Activated T-cell treated with anti-CD3 and anti-CD28 coated beads, Interleukin-2, amount 50 U/mL, for 24 hours (primary cell): Measurements from ENCODE around the gene ZNF485.
"Not testable (repeated sequence)": the region's sequence is repeated elsewhere in the genome, so short reads cannot be mapped to it uniquely, and the experiment has no call there.

Source experiments
- DNase-seq: peaks from one replicate; pipeline ENCODE4 v3.0.0-alpha.2; 2020
- H3K27ac Mint-ChIP-seq: 2 replicates; pipeline ENCODE4 v1.8.0; 2020; ENCODE audit warnings: mild to moderate bottlenecking, mixed read lengths
- H3K27me3 Mint-ChIP-seq: 2 replicates; pipeline ENCODE4 v1.8.0; 2020; ENCODE audit warnings: mixed read lengths
- H3K36me3 Mint-ChIP-seq: 2 replicates; pipeline ENCODE4 v1.8.0; 2020; ENCODE audit warnings: low read depth, mixed read lengths
- H3K4me1 Mint-ChIP-seq: 2 replicates; pipeline ENCODE4 v1.8.0; 2020; ENCODE audit warnings: low read depth, mixed read lengths
- H3K4me3 Mint-ChIP-seq: 2 replicates; pipeline ENCODE4 v1.8.0; 2020; ENCODE audit warnings: mild to moderate bottlenecking, moderate library complexity, mixed read lengths
- H3K9me3 Mint-ChIP-seq: 2 replicates; pipeline ENCODE4 v1.8.0; 2020; ENCODE audit warnings: mixed read lengths

ZNF485 gene

GRCh38 chr10:43606323-43607198 lies at the start of gene ZNF485:
TSS of gene ZNF485 (plus strand) at chr10:43606438. CDS start at chr10:43607051, 613 bp downstream.
- Mint-ChIP-seq H3K36me3 (peaks cover 51% of the 10 kb centered on the region), H3K27me3 (no peaks in the 10 kb centered on the region), H3K4me1 (peaks cover 45% of the 10 kb centered on the region), H3K9me3 (peaks cover 9% of the 10 kb centered on the region), H3K27ac (peak within 1 kb of the TSS; percentile 87), H3K4me3 (peak within 1 kb of the TSS; percentile 82)
- DNase-seq = peak; percentile 85

GRCh38 chr10:43557214-43557613 lies 49.0 kb upstream of the ZNF485 start:
- Mint-ChIP-seq H3K27ac (no peak overlapping the region), H3K27me3 (no peaks in the 10 kb centered on the region), H3K4me1 (no peaks in the 10 kb centered on the region), H3K4me3 (no peak overlapping the region), H3K36me3 (peaks cover 85% of the 10 kb centered on the region), H3K9me3 (peaks cover 67% of the 10 kb centered on the region)
- DNase-seq = no peak

- peaks cover 36% of the 10 kb centered on the region for H3K4me1 Mint-ChIP-seq
- H3K36me3 Mint-ChIP-seq = peaks cover 29% of the 10 kb centered on the region
- H3K27ac Mint-ChIP-seq = no peak overlapping the region
- no peak for DNase-seq
- H3K9me3 Mint-ChIP-seq = peaks cover 22% of the 10 kb centered on the region
- no peak overlapping the region for H3K4me3 Mint-ChIP-seq
- no peaks in the 10 kb centered on the region for H3K27me3 Mint-ChIP-seq
Observed at GRCh38 chr10:43569681-43570080, 36.6 kb upstream of the ZNF485 start.

- peaks cover 39% of the 10 kb centered on the region for H3K36me3 Mint-ChIP-seq
- H3K4me3 Mint-ChIP-seq = no peak overlapping the region
- H3K27me3 Mint-ChIP-seq = no peaks in the 10 kb centered on the region
- peaks cover 49% of the 10 kb centered on the region for H3K4me1 Mint-ChIP-seq
- peaks cover 35% of the 10 kb centered on the region for H3K9me3 Mint-ChIP-seq
- no peak for DNase-seq
- H3K27ac Mint-ChIP-seq = no peak overlapping the region
Observed at GRCh38 chr10:43570971-43571370, 35.3 kb upstream of the ZNF485 start.

GRCh38 chr10:43573250-43574000 lies 32.8 kb upstream of the ZNF485 start:
- peaks cover 44% of the 10 kb centered on the region for H3K36me3 Mint-ChIP-seq
- H3K27ac Mint-ChIP-seq = peak overlapping the region; percentile 86
- peaks cover 45% of the 10 kb centered on the region for H3K9me3 Mint-ChIP-seq
- no peak for DNase-seq
- H3K27me3 Mint-ChIP-seq = no peaks in the 10 kb centered on the region
- H3K4me3 Mint-ChIP-seq = peak overlapping the region; percentile 76
- peaks cover 58% of the 10 kb centered on the region for H3K4me1 Mint-ChIP-seq

- Mint-ChIP-seq H3K27me3 (no peaks in the 10 kb centered on the region), H3K36me3 (peaks cover 44% of the 10 kb centered on the region), H3K4me3 (peak within 1 kb of the TSS; percentile 76), H3K4me1 (peaks cover 58% of the 10 kb centered on the region), H3K27ac (peak within 1 kb of the TSS; percentile 86), H3K9me3 (peaks cover 45% of the 10 kb centered on the region)
- DNase-seq = peak; percentile 92
Observed at GRCh38 chr10:43574001-43574892, 32.0 kb upstream of the ZNF485 start, which contains the start of gene ZNF239. TSS of gene ZNF239 (minus strand) at chr10:43574616. CDS start at chr10:43558079, 16,537 bp downstream.

- Mint-ChIP-seq H3K36me3 (peaks cover 44% of the 10 kb centered on the region), H3K4me1 (peaks cover 58% of the 10 kb centered on the region), H3K4me3 (peak overlapping the region; percentile 75), H3K27me3 (no peaks in the 10 kb centered on the region), H3K9me3 (peaks cover 45% of the 10 kb centered on the region), H3K27ac (peak overlapping the region; percentile 84)
- no peak for DNase-seq
Observed at GRCh38 chr10:43574906-43575305, 31.3 kb upstream of the ZNF485 start.

- H3K27me3 Mint-ChIP-seq = no peaks in the 10 kb centered on the region
- H3K9me3 Mint-ChIP-seq = peaks cover 41% of the 10 kb centered on the region
- peak overlapping the region; percentile 54 for H3K27ac Mint-ChIP-seq
- peak overlapping the region; percentile 30 for H3K4me3 Mint-ChIP-seq
- H3K36me3 Mint-ChIP-seq = peaks cover 44% of the 10 kb centered on the region
- peaks cover 51% of the 10 kb centered on the region for H3K4me1 Mint-ChIP-seq
- no peak for DNase-seq
Observed at GRCh38 chr10:43576062-43576461, 30.2 kb upstream of the ZNF485 start.

- H3K27ac Mint-ChIP-seq = peak overlapping the region; percentile 29
- no peak overlapping the region for H3K4me3 Mint-ChIP-seq
- peaks cover 48% of the 10 kb centered on the region for H3K4me1 Mint-ChIP-seq
- peaks cover 39% of the 10 kb centered on the region for H3K9me3 Mint-ChIP-seq
- no peaks in the 10 kb centered on the region for H3K27me3 Mint-ChIP-seq
- peaks cover 44% of the 10 kb centered on the region for H3K36me3 Mint-ChIP-seq
- DNase-seq = no peak
Observed at GRCh38 chr10:43576580-43576979, 29.7 kb upstream of the ZNF485 start.

- H3K4me3 Mint-ChIP-seq = no peak overlapping the region
- peaks cover 12% of the 10 kb centered on the region for H3K27me3 Mint-ChIP-seq
- H3K36me3 Mint-ChIP-seq = no peaks in the 10 kb centered on the region
- H3K27ac Mint-ChIP-seq = no peak overlapping the region
- DNase-seq = no peak
- H3K4me1 Mint-ChIP-seq = peaks cover 7% of the 10 kb centered on the region
- no peaks in the 10 kb centered on the region for H3K9me3 Mint-ChIP-seq
Observed at GRCh38 chr10:43584051-43584450, 22.2 kb upstream of the ZNF485 start.

GRCh38 chr10:43585046-43585445 lies 21.2 kb upstream of the ZNF485 start:
- no peaks in the 10 kb centered on the region for H3K36me3 Mint-ChIP-seq
- no peak overlapping the region for H3K27ac Mint-ChIP-seq
- DNase-seq = no peak
- H3K4me1 Mint-ChIP-seq = peaks cover 7% of the 10 kb centered on the region
- H3K27me3 Mint-ChIP-seq = peaks cover 12% of the 10 kb centered on the region
- H3K9me3 Mint-ChIP-seq = no peaks in the 10 kb centered on the region
- no peak overlapping the region for H3K4me3 Mint-ChIP-seq

GRCh38 chr10:43585981-43586729 lies 20.1 kb upstream of the ZNF485 start:
- Mint-ChIP-seq H3K27me3 (peaks cover 12% of the 10 kb centered on the region), H3K9me3 (no peaks in the 10 kb centered on the region), H3K4me3 (no peak overlapping the region), H3K4me1 (peaks cover 7% of the 10 kb centered on the region), H3K36me3 (no peaks in the 10 kb centered on the region), H3K27ac (no peak overlapping the region)
- DNase-seq = no peak

- H3K9me3 Mint-ChIP-seq, H3K27ac Mint-ChIP-seq, H3K36me3 Mint-ChIP-seq, H3K4me3 Mint-ChIP-seq, DNase-seq, H3K4me1 Mint-ChIP-seq: not testable (repeated sequence)
- H3K27me3 Mint-ChIP-seq = peaks cover 12% of the 10 kb centered on the region
Observed at GRCh38 chr10:43586730-43587115, 19.5 kb upstream of the ZNF485 start.
